HUES48 (cell line): Measurements from ENCODE around the gene RYR2.
"Not testable (repeated sequence)": the region's sequence is repeated elsewhere in the genome, so short reads cannot be mapped to it uniquely, and the experiment has no call there.

Source experiments
- H3K27ac ChIP-seq: one replicate; pipeline ENCODE4 v1.7.0; 2013; ENCODE audit warnings: low read depth, low read length, inconsistent platforms
- H3K27me3 ChIP-seq: 2 replicates; pipeline ENCODE4 v1.6.1; 2013; ENCODE audit warnings: mild to moderate bottlenecking, low read length; ENCODE audit not compliant: control insufficient read depth, insufficient read depth
- H3K36me3 ChIP-seq: 2 replicates; pipeline ENCODE4 v1.6.1; 2013; ENCODE audit warnings: low read length; ENCODE audit not compliant: control insufficient read depth, insufficient read depth
- H3K4me1 ChIP-seq: 2 replicates; pipeline ENCODE4 v1.6.1; 2013; ENCODE audit warnings: mild to moderate bottlenecking, low read length; ENCODE audit not compliant: control insufficient read depth, insufficient read depth
- H3K4me3 ChIP-seq: 2 replicates; pipeline ENCODE4 v1.5.1; 2013; ENCODE audit warnings: mild to moderate bottlenecking, low read depth, low read length
- H3K9ac ChIP-seq: 2 replicates; pipeline ENCODE4 v1.6.1; 2013; ENCODE audit warnings: mild to moderate bottlenecking, low read depth, low read length, moderate library complexity
- H3K9me3 ChIP-seq: 2 replicates; pipeline ENCODE4 v1.6.1; 2013; ENCODE audit warnings: low read length; ENCODE audit not compliant: control insufficient read depth, insufficient read depth

The RYR2 gene

GRCh38 chr1:237258871-237259270 is 216.9 kb downstream of the RYR2 start:
- Histone ChIP-seq H3K4me3 (no peak overlapping the region), H3K9ac (no peak overlapping the region), H3K27ac (no peak overlapping the region), H3K27me3 (no peaks in the 10 kb centered on the region), H3K36me3 (no peaks in the 10 kb centered on the region), H3K4me1 (no peaks in the 10 kb centered on the region), H3K9me3 (no peaks in the 10 kb centered on the region)

GRCh38 chr1:237261198-237261597 is 219.2 kb downstream of the RYR2 start:
- H3K27me3 ChIP-seq = no peaks in the 10 kb centered on the region
- no peaks in the 10 kb centered on the region for H3K36me3 ChIP-seq

GRCh38 chr1:237267743-237268142 is 225.8 kb downstream of the RYR2 start:
- no peak overlapping the region for H3K9ac ChIP-seq
- H3K27ac ChIP-seq = no peak overlapping the region
- H3K36me3 ChIP-seq = no peaks in the 10 kb centered on the region
- no peaks in the 10 kb centered on the region for H3K9me3 ChIP-seq
- no peaks in the 10 kb centered on the region for H3K4me1 ChIP-seq
- no peaks in the 10 kb centered on the region for H3K27me3 ChIP-seq
- no peak overlapping the region for H3K4me3 ChIP-seq

More at GRCh38 chr1:237261198-237261597, 219.2 kb downstream of the RYR2 start:
- Histone ChIP-seq H3K9ac (no peak overlapping the region), H3K4me1 (no peaks in the 10 kb centered on the region), H3K4me3 (no peak overlapping the region), H3K9me3 (no peaks in the 10 kb centered on the region), H3K27ac (no peak overlapping the region)

- H3K36me3 ChIP-seq = no peaks in the 10 kb centered on the region
- no peaks in the 10 kb centered on the region for H3K27me3 ChIP-seq
- H3K9me3 ChIP-seq = no peaks in the 10 kb centered on the region
- H3K4me3 ChIP-seq = no peak overlapping the region
- no peaks in the 10 kb centered on the region for H3K4me1 ChIP-seq
- no peak overlapping the region for H3K27ac ChIP-seq
- no peak overlapping the region for H3K9ac ChIP-seq
Measured at GRCh38 chr1:237269938-237270337, 228.0 kb downstream of the RYR2 start.

- Histone ChIP-seq H3K36me3 (no peaks in the 10 kb centered on the region), H3K27ac (no peak overlapping the region), H3K27me3 (no peaks in the 10 kb centered on the region), H3K9ac (no peak overlapping the region), H3K4me3 (no peak overlapping the region), H3K9me3 (no peaks in the 10 kb centered on the region), H3K4me1 (no peaks in the 10 kb centered on the region)
Measured at GRCh38 chr1:237270353-237270752, 228.4 kb downstream of the RYR2 start.

GRCh38 chr1:237277994-237278393 is 236.0 kb downstream of the RYR2 start:
- not testable (repeated sequence) for H3K9ac ChIP-seq, H3K4me3 ChIP-seq, H3K27me3 ChIP-seq, H3K27ac ChIP-seq, H3K36me3 ChIP-seq, H3K9me3 ChIP-seq
- peaks cover 18% of the 10 kb centered on the region for H3K4me1 ChIP-seq

GRCh38 chr1:237279629-237280028 is 237.6 kb downstream of the RYR2 start:
- H3K27me3 ChIP-seq = no peaks in the 10 kb centered on the region
- H3K36me3 ChIP-seq = no peaks in the 10 kb centered on the region
- H3K4me1 ChIP-seq = peaks cover 18% of the 10 kb centered on the region
- no peak overlapping the region for H3K4me3 ChIP-seq
- no peak overlapping the region for H3K9ac ChIP-seq
- no peaks in the 10 kb centered on the region for H3K9me3 ChIP-seq
- H3K27ac ChIP-seq = no peak overlapping the region

- no peak overlapping the region for H3K9ac ChIP-seq
- H3K27me3 ChIP-seq = no peaks in the 10 kb centered on the region
- H3K36me3 ChIP-seq = no peaks in the 10 kb centered on the region
- H3K27ac ChIP-seq = no peak overlapping the region
- H3K4me1 ChIP-seq = peaks cover 18% of the 10 kb centered on the region
- H3K4me3 ChIP-seq = no peak overlapping the region
- no peaks in the 10 kb centered on the region for H3K9me3 ChIP-seq
Measured at GRCh38 chr1:237281481-237281880, 239.5 kb downstream of the RYR2 start.

GRCh38 chr1:237282208-237282783 is 240.3 kb downstream of the RYR2 start:
- no peaks in the 10 kb centered on the region for H3K27me3 ChIP-seq
- no peak overlapping the region for H3K9ac ChIP-seq
- H3K9me3 ChIP-seq = no peaks in the 10 kb centered on the region
- peaks cover 18% of the 10 kb centered on the region for H3K4me1 ChIP-seq
- no peaks in the 10 kb centered on the region for H3K36me3 ChIP-seq
- no peak overlapping the region for H3K27ac ChIP-seq
- no peak overlapping the region for H3K4me3 ChIP-seq

GRCh38 chr1:237287876-237288521 is 246.0 kb downstream of the RYR2 start:
- no peaks in the 10 kb centered on the region for H3K27me3 ChIP-seq
- H3K27ac ChIP-seq = peak overlapping the region; percentile 83
- 0 out of 2 replicates have a peak overlapping the region, but pooled peaks have one; percentile 12 for H3K9ac ChIP-seq
- no peaks in the 10 kb centered on the region for H3K9me3 ChIP-seq
- H3K4me1 ChIP-seq = peaks cover 18% of the 10 kb centered on the region
- H3K36me3 ChIP-seq = no peaks in the 10 kb centered on the region
- no peak overlapping the region; the same call in 1 of the 2 replicates for H3K4me3 ChIP-seq

GRCh38 chr1:237293804-237294203 is 251.8 kb downstream of the RYR2 start:
- no peak overlapping the region for H3K4me3 ChIP-seq
- H3K9ac ChIP-seq = no peak overlapping the region
- H3K27ac ChIP-seq = no peak overlapping the region
- no peaks in the 10 kb centered on the region for H3K9me3 ChIP-seq
- H3K4me1 ChIP-seq = peaks cover 2% of the 10 kb centered on the region; the same call in 1 of the 2 replicates
- no peaks in the 10 kb centered on the region for H3K36me3 ChIP-seq
- H3K27me3 ChIP-seq = no peaks in the 10 kb centered on the region
